ENCODE results near the gene ZKSCAN8.
A peak's percentile ranks its signal among the peaks of the same experiment; 100 is the strongest.
"Not testable (repeated sequence)": the region's sequence is repeated elsewhere in the genome, so short reads cannot be mapped to it uniquely, and the experiment has no call there.

The ZKSCAN8 gene

GRCh38 chr6:28141500-28142329 lies at the start of gene ZKSCAN8:
Gene ZKSCAN8 (plus strand): TSS chr6:28141883. CDS start chr6:28148408, 6,525 bp downstream.
- peak; percentile 91 for DNase-seq (ENCODE audit: low spot score)

DNA sequence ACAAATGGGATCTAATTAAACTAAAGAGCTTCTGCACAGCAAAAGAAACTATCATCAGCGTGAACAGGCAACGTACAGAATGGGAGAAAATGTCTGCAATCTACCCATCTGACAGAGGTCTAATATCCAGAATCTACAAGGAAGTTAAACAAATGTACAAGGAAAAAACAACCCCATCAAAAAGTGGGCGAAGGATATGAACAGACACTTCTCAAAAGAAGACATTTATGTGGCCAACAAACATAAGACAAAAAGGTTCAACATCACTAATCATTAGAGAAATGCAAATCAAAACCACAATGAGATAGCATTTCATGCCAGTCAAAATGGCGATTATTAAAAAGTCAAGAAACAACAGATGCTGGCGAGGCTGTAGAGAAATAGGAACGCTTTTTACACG lies 39.5 kb upstream of the ZKSCAN8 start:
- not testable (repeated sequence) for DNase-seq (ENCODE audit: low spot score)

DNA sequence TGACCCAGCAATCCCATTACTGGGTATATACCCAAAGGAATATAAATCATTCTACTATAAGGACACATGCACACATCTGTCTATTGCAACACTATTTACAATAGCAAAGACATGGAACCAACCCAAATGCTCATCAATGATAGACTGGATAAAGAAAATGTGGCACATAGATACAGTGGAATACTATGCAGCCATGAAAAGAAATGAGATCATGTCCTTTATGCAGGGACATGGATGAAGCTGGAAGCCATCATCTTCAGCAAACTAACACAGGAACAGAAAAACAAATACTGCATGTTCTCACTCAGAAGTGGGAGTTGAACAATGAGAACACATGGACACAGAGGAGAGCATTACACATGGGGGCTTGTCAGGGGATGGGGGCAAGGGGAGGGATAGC lies 39.0 kb upstream of the ZKSCAN8 start:
- not testable (repeated sequence) for DNase-seq (ENCODE audit: low spot score)

DNA sequence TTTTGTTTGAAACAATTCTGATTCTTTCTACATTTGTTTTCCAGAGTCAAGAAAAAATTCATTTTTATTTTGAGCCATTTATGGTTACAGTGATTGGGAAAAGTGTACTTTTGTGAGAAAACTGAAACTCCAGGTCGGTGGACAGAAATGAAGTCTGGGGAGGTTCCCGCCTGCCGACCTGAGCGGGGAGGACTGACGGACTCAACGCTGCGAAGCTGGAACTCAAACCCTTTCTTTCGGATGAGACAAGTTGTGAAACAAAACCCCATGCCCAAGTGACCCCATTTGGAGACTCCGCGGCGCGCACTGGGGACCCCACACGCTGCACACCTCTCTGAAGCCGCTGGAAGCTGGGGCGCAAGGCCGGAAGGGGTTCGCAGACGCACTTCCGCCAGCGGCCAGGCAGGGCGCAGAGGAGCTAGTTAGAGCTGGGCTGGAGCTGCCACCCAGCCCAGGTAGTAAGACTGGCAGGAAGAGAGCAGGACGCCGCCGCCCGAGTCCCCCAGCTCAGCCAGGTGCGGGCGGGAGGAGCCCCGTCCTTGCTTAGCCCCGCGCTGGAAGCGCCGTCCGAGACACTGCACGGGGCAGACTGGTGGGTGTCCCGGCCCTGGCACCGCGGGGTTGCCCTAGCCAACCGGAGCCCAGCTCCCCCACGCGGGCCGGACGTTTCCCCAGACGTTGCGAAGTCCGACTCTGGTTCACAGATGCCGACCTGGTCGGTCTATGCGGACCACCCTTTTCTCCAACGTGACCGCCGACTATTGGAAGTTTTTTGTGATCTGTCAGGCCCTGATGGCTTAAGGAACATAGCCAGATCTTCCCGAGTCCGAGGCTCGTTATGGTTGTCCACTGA lies 37.1 kb upstream of the ZKSCAN8 start:
- peak; percentile 93 for DNase-seq (ENCODE audit: low spot score)

- peak; percentile 34 for DNase-seq (ENCODE audit: low spot score)
Observed at GRCh38 chr6:28105245-28105639, 36.4 kb upstream of the ZKSCAN8 start.

DNA sequence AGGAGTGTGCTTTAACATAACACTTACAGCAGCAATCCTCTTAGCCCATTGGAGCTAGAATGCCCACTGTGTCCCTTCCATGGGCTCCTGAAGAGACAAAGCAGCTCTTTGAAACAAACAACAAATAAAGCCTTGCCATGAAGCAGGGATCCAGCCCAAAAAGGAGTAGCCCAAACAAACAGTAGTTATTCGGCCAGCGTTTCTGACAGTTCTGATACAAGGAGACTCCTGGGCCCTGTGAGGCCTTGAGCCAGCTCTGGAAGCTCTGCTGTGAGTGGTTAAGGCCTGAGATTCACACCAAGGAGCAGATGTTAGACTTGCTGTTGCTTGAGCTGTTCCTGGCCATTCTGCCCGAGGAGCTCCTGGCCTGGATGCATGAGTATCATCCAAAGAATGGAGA lies 34.2 kb upstream of the ZKSCAN8 start:
- no peak for DNase-seq (ENCODE audit: low spot score)

DNA sequence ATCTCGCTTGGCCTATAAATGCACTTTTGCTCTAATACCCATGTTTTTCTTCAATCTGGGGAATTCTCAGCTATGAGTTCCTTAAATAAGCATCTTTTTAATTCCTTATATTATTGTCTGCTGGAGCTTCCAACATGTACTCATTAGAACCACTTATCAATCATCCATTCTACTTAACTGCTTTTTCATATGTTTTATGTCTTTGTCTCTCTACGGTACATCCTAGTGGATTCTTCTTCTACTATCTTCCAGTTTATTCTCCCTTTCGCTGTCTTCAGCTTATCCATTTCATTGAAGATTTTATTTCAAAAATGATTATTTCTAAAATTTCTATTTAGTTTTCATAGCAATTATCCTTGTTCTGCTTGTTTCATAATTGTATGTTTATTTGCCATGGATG lies 29.7 kb upstream of the ZKSCAN8 start:
- no peak for DNase-seq (ENCODE audit: low spot score)

DNA sequence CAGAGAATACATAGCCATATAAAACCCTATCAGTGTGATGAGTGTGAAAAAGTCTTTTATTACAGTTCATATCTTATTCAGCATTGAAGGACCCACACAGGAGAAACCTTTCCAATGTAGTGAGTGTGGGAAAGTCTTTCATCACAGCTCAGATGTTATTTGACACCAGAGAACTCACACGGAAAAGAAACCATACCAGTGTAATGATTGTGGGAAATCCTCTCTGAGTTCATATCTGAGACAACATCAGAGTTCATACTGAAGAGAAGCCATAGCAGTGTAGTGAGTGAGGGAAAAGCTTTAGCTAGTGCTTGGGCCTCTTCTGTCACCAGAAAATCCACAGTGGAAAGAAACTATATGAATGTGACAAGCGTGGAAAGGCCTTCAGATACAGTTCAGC lies 25.9 kb upstream of the ZKSCAN8 start:
- no peak for DNase-seq (ENCODE audit: low spot score)

GRCh38 chr6:28117386-28118050 lies 24.2 kb upstream of the ZKSCAN8 start:
- DNase-seq (ENCODE audit: low spot score) = no peak

DNA sequence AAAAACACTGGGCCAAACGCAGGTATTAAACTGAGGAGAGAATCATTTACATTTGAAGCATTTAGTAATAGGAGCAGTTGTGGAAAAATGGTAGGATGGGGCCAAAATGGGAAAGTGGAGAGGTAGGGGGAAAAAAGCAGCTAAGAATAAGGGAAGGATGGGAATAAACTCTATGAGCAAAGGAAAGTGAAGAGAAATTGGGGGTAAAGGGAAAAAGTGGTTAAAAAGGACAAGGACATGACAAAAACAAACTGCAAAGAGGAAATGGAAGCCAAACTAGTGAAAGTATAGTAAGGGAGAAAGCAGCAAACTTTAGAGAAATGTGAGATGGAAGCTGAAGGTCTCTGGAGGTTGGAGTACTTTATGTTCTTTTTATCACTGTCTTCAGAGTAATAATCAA lies 23.5 kb upstream of the ZKSCAN8 start:
- DNase-seq (ENCODE audit: low spot score) = no peak

DNA sequence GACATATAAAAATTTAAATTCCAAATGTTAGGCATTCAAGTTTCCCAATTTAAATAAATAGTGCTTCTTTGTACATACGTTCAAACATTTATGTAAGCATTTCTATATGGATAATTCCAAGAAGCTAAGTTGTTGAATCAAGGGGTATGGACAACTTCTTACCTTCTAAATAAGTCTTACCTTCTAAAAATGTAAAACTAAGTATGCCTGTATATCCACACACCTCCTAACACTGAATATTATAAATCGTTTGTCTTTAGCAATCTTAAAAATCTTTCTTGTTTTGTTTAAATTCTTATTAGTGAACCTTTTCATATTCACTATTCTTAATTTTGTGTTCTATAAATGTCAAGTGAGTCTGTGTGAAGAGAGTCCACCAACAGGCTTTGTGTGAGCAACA lies 19.8 kb upstream of the ZKSCAN8 start:
- DNase-seq (ENCODE audit: low spot score) = no peak

DNA sequence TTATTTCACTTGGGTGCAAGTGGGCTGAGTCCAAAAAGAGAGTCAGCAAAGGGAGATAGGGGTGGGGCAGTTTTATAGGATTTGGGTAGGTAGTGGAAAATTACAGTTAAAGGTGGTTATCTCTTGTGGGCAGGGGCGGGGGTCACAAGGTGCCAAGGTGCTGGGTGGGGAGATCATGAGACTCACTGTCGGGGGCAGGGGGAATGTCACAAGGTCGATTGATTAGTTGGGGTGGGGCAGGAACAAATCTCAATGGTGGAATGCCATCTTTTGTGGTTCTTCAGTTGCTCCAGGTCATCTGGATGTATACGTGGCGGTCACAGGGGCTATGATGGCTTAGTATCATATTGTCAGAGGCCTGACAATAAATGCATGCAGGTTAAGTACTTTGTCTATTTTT lies 19.4 kb upstream of the ZKSCAN8 start:
- DNase-seq (ENCODE audit: low spot score) = not testable (repeated sequence)

DNA sequence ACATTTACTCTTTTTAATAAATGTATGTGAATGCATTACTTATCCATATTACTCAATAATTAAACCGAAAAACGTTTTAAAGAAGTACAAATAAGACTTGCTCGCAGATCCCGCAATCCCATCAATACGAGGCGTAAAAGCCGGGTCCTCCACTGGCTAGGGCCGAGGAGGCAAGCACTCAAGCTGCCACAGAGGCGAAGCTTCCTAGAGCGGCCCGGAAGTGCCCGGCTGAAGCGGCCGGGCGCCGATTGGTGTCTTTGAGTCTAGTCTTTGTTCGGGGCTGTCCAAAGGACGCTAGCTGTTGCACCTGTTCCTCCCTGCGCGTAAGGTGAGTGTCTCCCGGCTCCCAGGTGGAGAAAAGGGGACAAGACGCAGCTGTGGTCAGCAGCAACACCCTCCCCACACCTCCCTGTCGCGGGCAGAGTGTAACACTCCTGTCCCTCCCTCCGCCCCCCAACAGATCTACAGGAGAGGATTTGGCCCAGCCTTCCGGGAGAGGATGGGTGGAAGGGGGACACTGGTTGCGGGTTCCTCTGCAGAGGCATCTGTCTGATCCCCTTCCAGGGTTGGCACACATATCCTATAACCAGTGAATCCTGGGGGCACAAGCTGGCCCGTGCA lies 17.2 kb upstream of the ZKSCAN8 start, which contains the start of gene ZSCAN16:
ZSCAN16 (plus strand) TSS at position 260 of the 621 bp plus-strand sequence. CDS start 835 bp downstream, outside the sequence.
- peak; percentile 91 for DNase-seq (ENCODE audit: low spot score)

DNA sequence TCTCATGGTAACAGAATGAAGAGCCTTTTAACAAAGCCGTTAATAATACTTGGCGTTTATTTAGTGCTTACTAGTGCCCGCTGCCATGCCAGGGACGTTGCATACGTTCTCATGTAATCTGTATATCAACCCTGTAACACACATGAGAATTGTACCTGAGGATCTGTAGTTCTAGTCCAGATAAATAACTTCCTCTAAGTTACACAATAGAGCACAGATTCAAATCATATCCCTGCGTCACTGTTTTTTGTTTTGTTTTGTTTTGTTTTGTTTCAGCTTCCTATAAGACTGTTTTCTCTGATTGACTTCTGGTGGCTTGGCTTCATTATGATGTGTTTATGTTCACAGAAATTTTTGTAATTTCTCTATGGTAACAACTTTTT lies 16.7 kb upstream of the ZKSCAN8 start:
- DNase-seq (ENCODE audit: low spot score) = no peak

DNA sequence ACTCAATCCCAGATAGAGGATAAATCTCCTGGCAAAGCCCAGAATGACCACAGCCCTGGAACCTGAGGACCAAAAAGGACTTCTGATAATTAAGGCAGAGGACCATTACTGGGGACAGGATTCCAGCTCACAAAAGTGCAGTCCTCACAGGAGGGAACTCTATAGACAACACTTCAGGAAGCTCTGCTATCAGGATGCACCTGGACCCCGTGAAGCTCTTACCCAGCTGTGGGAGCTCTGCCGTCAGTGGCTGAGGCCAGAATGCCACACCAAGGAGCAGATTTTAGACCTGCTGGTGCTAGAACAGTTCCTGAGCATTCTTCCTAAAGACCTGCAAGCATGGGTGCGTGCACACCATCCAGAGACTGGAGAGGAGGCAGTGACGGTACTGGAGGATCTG lies 16.3 kb upstream of the ZKSCAN8 start:
- no peak for DNase-seq (ENCODE audit: low spot score)

DNA sequence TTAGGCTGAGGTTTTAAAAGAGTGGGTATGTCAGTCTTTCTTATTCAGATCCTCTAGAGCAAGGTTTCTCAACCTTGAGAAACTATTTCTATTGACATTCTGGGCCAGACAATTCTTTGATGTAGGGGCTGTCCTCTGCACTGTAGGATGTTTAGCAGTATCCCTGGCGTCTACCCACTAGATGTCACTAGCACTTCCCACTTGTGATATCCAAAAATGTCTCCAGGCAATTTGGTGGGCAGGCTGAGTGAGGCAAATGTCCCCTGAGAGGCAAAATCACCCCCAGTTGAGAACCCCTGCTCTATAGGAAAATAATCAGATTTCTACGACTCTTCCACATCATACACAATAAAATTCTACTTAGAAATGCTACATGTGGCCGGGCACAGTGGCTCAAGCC lies 7.7 kb upstream of the ZKSCAN8 start:
- peak; percentile 43 for DNase-seq (ENCODE audit: low spot score)

- DNase-seq (ENCODE audit: low spot score) = no peak
Observed at GRCh38 chr6:28134716-28135115, 7.0 kb upstream of the ZKSCAN8 start.

DNA sequence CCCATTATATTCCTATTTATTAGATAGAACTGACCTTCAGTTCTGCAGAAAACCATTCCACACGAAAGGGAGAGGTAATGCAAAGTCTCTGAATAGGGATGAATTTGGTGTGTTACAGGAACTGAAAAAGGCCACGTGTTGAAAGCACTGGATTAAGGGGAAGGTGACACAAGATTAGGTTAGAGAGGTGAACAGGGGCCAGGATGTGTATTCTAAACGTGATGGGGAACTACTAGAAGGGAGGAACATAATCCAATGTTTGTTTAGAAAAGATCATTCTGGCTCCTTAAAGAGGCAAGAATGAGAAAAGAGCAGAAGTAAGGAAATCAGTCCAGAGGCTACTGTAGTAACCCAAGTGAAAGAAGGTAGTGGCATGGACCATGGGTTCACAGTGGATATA lies 6.3 kb upstream of the ZKSCAN8 start:
- no peak for DNase-seq (ENCODE audit: low spot score)

DNA sequence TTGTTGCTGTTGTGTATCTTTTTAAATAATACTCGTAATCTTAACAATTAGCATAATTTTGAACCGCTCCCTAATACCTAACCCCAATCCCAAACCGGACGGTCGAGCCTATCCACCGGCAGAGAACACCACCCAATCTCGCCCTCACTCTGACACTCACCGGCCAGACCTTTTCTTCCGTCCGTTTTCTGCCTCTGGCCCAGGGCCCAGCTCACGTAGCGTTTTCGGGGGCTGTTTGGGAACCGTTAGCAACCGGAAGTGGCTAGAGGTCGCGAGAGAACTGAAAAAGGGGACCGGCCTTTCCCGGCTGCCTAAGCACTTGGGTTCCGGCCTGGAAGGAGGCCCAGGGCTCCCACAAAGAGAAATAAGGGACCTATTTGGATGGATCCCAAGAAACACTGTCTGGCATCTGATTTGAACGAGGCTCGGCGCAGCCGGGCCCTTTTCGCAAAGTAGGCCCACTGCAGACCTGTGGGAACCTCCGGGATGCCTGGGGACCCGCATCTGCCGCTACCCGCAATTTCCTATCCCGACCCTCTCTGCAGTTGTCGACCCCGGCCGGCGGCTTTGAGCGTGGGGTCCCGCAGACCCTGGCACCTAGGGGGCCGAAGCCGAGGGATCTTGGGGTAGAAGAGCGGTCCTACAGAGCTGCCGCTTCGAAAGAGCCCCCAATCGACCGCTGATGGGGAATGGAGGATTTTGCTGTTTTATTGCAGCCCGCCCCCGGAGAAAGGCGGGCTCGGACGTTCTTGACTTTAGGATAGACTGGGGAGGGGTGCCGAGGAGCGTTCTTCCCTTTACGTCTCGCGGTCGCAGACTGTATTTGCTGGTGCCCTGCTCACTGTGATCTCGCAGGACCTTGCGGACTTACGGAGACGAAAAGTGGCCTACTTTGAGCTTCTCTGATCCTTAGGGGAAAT lies 4.8 kb upstream of the ZKSCAN8 start:
- peak; percentile 86 for DNase-seq (ENCODE audit: low spot score)

GRCh38 chr6:28137505-28137981 lies 4.1 kb upstream of the ZKSCAN8 start:
- no peak for DNase-seq (ENCODE audit: low spot score)
